HG03135 (cell line): ENCODE measurements around the gene NDUFS3.

Source experiments
- ATAC-seq: cut with Tn5 transposase; IDR thresholded peaks from one replicate; pipeline ENCODE4 v1.9.1; 2021; ENCODE audit warnings: mild to moderate bottlenecking, moderate library complexity; ENCODE audit not compliant: unreplicated experiment

Gene NDUFS3

GRCh38 chr11:47631473-47631872, 52.6 kb downstream of the NDUFS3 start:
- no peak for ATAC-seq
